Epithelial cell of proximal tubule (primary cell): ENCODE data around the gene GATA5. TPM values are rescaled to one million over a fixed set of nuclear protein-coding genes. Genes with fewer than 3 reads are reported as not detected.

Source experiments
- DNase-seq: peaks from one replicate; pipeline ENCODE4 v3.0.0-alpha.2; 2011; ENCODE audit warnings: low read depth
- H3K4me3 ChIP-seq: 2 replicates; pipeline ENCODE4 v1.5.1; 2011; ENCODE audit warnings: low read depth, mild to moderate bottlenecking, low read length
- total RNA-seq: library from RNA; depleted of rRNA; stranded (reverse); fragments of >200 nt; gene quantifications from 2 replicates; pipeline ENCODE4 v1.2.3, GENCODE V29; 2015
- TF ChIP-seq, protein P1 (sequence below): conservative IDR thresholded peaks from 2 replicates; pipeline ENCODE4 v1.5.1; 2012; ENCODE audit warnings: low read depth, mild to moderate bottlenecking, low read length

The GATA5 gene
- total RNA-seq, 1 donor from 2014 or later, result not detected

GRCh38 chr20:62511915-62512610, 36.3 kb upstream of the GATA5 start:
- no peak overlapping the region for H3K4me3 ChIP-seq
- no peak for DNase-seq
- TF ChIP-seq, protein P1, sequence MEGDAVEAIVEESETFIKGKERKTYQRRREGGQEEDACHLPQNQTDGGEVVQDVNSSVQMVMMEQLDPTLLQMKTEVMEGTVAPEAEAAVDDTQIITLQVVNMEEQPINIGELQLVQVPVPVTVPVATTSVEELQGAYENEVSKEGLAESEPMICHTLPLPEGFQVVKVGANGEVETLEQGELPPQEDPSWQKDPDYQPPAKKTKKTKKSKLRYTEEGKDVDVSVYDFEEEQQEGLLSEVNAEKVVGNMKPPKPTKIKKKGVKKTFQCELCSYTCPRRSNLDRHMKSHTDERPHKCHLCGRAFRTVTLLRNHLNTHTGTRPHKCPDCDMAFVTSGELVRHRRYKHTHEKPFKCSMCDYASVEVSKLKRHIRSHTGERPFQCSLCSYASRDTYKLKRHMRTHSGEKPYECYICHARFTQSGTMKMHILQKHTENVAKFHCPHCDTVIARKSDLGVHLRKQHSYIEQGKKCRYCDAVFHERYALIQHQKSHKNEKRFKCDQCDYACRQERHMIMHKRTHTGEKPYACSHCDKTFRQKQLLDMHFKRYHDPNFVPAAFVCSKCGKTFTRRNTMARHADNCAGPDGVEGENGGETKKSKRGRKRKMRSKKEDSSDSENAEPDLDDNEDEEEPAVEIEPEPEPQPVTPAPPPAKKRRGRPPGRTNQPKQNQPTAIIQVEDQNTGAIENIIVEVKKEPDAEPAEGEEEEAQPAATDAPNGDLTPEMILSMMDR, result no peak

- no peak overlapping the region for H3K4me3 ChIP-seq
- TF ChIP-seq, protein P1, result no peak
- no peak for DNase-seq
Observed at GRCh38 chr20:62511300-62511914, 35.6 kb upstream of the GATA5 start.

GRCh38 chr20:62508641-62509051, 32.9 kb upstream of the GATA5 start:
- TF ChIP-seq, protein P1, result no peak
- no peak for DNase-seq
- no peak overlapping the region for H3K4me3 ChIP-seq

- no peak overlapping the region for H3K4me3 ChIP-seq
- TF ChIP-seq, protein P1, result no peak
- DNase-seq, result no peak
Observed at GRCh38 chr20:62507991-62508640, 32.3 kb upstream of the GATA5 start.

DNA sequence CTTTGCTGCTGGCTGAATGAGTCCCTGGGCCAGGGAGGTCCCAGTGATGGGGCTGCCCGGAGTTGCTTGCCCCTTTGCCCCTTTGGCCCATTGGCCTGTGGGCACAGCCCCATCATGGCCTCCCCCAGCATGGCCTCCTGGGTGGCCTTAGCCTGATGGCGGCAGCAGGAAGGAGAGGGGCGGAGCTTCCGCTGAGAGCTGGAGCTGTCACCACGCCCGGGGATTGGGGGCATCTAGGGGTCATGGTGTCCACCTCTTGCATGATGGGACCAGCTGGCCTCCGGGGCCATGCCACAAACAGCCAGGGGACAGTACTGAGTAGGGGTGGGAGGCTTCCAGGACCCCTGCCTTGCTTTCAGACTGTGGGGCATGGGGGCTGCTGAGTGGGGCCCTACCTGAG, 31.5 kb upstream of the GATA5 start:
- no peak overlapping the region for H3K4me3 ChIP-seq
- DNase-seq, result no peak
- TF ChIP-seq, protein P1, result no peak

- TF ChIP-seq, protein P1, result no peak
- DNase-seq, result no peak
- H3K4me3 ChIP-seq, result no peak overlapping the region
Observed at GRCh38 chr20:62506791-62507190, 31.0 kb upstream of the GATA5 start.
